HG03575 (cell line): ENCODE data around the gene B4GALNT2.
"Not testable (repeated sequence)": the region's sequence is repeated elsewhere in the genome, so short reads cannot be mapped to it uniquely, and the experiment has no call there.

ENCODE experiments used
- ATAC-seq: cut with Tn5 transposase; IDR thresholded peaks from one replicate; pipeline ENCODE4 v1.9.1; 2021; ENCODE audit not compliant: unreplicated experiment, insufficient number of reproducible peaks, low FRiP score; ENCODE audit errors: extremely low read depth

B4GALNT2 gene

DNA sequence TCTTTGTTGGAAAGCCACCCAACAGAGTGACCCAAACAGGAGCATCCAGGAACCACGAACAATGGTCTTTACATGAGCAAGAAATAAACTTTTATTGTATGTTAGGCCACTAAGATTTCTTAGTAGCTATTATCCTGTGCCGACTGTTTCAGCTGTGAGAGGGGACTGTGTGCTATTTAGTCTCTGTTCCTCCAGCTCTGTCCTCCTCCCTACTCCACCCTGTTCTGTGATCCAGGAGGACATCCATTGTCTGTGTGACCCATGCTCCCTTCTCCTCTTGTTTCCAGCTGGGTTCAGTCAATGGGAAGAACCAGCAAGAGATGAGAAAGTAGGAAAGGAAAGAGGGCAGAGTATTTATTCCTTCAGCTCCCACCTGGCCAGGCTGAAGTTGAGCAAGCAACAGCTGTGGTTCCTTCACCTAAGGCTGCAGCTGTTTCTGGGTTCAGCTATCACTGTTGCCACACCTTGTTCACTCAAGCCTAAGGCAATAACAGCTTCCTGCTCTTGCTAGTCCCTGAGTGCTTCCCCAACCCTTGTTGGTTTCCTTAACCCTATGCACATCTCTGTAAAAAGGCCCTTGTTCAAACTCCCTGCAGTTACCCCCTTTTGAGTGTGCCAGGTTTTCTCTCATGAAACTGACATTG lies 14.9 kb upstream of the B4GALNT2 start:
- no peak for ATAC-seq

GRCh38 chr17:49120166-49120565 lies 12.4 kb upstream of the B4GALNT2 start:
- no peak for ATAC-seq

DNA sequence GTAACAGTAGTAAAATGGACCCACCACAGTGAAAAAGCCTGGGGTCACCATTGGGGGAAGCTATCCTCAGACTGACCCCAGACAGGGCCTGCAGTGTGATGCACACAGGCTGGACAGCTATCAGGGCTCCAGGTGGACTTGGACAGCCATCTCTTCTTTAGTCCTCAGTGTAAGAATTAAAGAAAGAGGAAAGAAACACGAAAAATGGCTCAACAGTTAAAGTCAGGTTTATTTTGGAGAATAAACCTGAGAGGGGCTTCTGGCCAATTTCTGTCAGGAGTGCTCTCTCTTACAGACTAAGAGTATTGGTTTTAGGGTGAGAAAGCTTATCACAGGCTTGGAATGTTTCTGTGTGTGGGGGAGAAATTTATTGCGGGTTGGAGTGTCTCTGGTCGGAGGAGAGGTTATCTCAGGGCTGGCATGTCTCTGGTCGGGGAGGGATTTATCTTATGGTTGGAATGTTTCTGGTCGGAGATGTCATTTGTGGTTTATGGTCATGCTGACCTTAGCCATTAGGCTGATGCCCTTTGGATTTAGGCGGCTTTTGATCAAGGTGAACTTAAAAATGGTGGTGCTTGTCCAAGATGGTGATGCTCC lies 10.8 kb upstream of the B4GALNT2 start:
- no peak for ATAC-seq

- ATAC-seq, result no peak
Observed at GRCh38 chr17:49122566-49122965, 10.0 kb upstream of the B4GALNT2 start.

- ATAC-seq, result no peak
Observed at GRCh38 chr17:49123061-49123460, 9.5 kb upstream of the B4GALNT2 start.

- ATAC-seq, result no peak
Observed at GRCh38 chr17:49125449-49125848, 7.1 kb upstream of the B4GALNT2 start.

DNA sequence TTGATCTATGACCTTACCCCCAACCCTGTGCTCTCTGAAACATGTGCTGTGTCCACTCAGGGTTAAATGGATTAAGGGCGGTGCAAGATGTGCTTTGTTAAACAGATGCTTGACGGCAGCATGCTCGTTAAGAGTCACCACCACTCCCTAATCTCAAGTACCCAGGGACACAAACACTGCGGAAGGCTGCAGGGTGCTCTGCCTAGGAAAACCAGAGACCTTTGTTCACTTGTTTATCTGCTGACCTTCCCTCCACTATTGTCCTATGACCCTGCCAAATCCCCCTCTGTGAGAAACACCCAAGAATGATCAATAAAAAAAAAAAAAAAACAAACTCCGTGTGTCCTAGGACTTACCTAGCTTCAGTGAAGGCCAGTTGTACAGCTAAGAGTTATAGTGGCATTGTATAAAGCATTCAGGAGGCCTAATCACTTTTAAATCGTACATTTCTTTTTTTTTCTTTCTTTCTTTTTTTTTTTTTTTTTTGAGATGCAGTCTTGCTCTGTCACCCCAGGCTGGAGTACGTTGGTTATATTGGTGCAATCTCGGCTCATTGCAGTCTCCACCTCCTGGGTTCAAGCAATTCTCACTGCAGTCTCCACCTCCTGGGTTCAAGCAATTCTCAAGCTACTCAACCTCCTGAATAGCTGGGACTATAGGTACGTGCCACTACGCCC lies 6.2 kb upstream of the B4GALNT2 start:
- ATAC-seq, result not testable (repeated sequence)

DNA sequence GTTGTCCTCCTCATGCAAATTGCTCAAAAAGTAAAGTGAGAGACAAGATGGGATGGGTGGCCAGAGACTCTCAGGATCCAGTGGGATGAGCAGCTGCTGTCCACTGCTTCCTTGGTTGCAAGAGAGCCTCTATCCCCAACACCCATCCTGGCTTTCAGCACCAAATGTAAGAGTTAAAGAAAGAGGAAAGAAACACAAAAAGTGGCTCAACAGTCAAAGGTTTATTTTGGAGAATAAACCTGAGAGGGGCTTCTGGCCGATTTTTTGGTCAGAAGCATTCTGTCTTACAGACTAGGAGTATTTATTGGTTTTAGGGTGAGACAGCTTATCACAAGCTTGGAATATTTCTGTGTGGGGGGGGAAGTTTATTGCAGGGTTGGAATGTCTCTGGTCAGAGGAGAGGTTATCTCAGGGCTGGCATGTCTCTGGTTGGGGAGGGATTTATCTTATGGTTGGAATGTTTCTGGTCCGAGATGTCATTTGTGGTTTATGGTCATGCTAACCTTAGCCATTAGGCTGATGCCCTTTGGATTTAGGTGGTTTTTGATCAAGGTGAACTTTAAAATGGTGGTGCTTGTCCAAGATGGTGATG lies 3.1 kb upstream of the B4GALNT2 start:
- not testable (repeated sequence) for ATAC-seq

GRCh38 chr17:49130891-49131290 lies 1.7 kb upstream of the B4GALNT2 start:
- no peak for ATAC-seq

GRCh38 chr17:49132317-49132698 lies 261 bp upstream of the B4GALNT2 start:
- no peak for ATAC-seq

DNA sequence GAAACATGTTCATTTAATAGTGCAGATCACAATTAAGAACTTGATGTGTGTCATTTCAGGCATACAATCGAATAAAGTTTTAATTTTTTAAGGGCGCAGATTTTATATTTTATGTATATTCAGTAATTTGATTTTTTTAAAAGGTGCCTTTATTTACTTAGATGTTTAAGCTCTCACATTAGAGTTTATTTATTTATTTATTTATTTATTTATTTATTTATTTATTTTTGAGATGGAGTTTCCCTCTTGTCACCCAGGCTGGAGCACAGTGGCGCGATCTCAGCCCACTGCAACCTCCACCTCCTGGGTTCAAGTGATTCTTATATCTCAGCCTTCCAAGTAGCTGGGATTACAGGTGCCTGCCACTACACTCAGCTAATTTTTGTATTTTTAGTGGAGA lies 3.8 kb downstream of the B4GALNT2 start:
- no peak for ATAC-seq

GRCh38 chr17:49145654-49146053 lies 13.1 kb downstream of the B4GALNT2 start:
- not testable (repeated sequence) for ATAC-seq

DNA sequence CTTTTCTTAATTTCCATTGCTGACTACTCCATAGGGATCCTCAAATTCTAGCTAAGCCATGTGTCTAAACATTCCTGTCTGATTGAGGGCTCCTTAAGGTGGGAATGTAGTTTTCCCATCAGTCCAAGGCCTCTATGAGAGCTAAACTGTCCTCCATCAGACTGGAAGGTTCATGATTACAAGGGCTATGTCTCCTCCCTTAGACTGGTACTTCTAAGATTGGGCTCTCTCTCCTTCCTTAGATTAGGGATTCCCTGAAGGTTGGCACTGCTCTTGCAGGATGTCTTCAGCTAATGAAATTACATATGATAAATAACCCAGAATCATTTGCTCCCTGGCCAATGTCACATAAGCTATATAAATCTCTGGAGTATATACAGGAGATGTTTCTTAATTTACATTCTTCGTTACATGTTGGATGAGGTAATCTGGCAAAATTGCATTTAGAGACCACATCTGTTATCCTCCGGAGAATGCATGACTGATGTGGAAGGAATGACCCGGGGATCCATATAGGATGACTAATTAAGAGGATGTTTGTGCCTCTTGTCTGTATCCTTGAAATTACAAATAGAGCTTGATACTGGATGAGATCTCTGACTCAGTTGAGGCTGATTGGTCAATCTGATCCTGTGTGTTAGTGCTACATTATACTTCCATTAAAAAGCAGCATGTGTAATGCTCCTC lies 14.2 kb downstream of the B4GALNT2 start:
- ATAC-seq, result no peak

DNA sequence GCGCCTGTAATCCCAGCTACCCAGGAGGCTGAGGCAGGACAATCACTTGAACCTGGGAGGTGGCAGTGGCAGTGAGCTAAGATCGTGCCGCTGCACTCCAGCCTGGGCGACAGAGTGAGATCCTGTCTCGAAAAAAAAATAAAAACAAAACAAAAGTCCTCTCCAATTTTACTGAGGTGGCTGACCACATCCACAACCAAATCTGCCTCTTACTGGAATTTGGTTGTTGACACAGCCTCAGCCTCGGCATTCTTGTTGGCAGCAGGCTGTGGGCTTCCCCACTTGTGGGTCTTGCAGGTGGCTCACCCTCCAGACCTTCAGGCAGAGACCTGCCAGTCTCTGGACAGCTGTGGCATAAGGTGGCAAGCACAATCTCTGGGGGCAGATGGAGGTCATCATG lies 15.6 kb downstream of the B4GALNT2 start:
- ATAC-seq, result no peak

DNA sequence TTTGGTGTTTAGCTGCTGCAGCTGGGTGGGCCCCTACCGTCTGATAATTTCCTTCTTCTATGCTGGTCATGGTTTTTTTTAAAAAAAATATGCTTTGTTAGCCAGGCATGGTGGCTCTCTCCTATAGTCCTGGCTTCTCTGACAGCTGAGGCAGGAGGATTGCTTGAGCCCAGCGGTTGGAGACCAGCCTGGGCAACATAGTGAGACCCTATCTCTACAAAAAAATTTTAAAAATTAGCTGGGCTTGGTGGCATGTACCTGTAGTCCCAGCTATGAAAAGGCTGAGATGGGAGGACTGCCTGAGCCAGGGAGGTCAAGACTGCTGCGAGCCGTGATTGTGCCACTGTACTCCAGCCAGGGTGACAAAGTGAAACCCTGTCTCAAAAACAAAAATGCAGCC lies 19.4 kb downstream of the B4GALNT2 start:
- no peak for ATAC-seq

DNA sequence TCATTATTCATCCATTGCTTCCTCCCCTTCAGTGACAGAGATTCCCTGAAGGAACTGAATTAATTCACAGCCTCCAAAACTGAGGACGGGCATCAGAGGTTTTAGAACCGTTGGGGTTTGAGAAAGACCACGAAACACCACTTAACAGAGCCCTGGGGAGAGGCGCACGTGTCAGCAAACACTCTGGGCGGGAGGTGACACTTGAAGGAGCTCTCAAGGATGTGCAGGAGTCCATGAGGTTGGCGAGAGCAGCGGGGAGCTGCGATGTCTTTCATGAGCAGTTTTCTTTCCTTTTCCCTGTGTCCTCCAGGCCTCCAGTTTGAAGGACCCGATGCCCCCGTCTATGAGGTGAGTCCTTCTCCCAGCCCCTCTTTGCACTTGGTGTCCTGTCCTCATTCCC lies 23.7 kb downstream of the B4GALNT2 start:
- no peak for ATAC-seq

DNA sequence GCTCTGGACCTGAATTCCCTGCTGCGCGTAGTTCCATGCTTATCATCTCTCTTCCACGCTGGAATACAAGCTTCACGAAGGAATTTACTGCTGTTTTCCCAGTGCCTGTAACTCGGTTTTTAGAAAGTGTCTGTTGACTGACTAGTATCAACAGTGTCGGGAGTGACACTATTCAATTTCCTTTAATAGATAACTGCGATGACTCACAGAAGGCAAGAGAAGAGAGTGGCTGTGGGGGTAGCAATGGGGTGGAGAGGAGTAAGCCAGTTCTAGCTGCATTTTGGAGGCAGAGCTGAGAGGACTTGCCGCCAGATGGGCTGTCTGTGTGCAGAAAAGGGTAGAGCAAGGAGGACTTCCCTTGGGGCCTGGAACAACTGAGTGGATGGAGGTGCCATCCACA lies 25.2 kb downstream of the B4GALNT2 start:
- ATAC-seq, result no peak

GRCh38 chr17:49162866-49163265 lies 30.3 kb downstream of the B4GALNT2 start:
- no peak for ATAC-seq

DNA sequence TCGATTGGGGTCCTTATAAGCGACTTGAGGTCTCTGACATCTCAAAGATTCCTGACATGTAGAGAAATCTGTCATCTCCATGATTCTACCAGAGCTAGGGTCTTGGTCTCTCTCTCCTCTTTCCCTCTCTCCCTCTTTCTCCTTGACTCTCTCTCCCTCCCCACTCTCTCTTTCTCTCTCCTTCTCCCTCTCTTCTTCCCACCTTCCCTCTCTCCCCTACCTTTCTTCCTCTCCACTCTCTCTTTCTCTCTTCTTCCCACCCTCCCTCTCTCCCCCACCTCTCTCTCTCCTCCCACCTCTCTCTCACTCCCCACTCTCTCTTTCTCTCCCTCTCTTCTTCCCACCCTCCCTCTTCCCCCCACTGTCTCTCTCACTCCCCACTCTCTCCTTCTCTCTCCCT lies 32.6 kb downstream of the B4GALNT2 start:
- ATAC-seq, result no peak

- ATAC-seq, result no peak
Observed at GRCh38 chr17:49168706-49169105, 36.1 kb downstream of the B4GALNT2 start.
